ENCODE data around the gene APOA5. TPM values are rescaled to one million over a fixed set of nuclear protein-coding genes. Genes with fewer than 3 reads are reported as not detected.

Gene APOA5
- total and polyA plus RNA-seq, 9 of the 15 experiments (the other 6 are each of a cell fraction or from before 2014, with no cell fraction given) = not detected

- peaks cover 7% of the 10 kb centered on the region for H3K79me2 ChIP-seq (ENCODE audit: control insufficient read depth, insufficient read depth, low read length)
- H3K9me3 ChIP-seq (replicated peaks; ENCODE audit: control insufficient read depth, insufficient read depth, low read depth, low read length) = no peaks in the 10 kb centered on the region
- 10% methylated on average over 7 of the region's 7 CpGs for WGBS (ENCODE audit: insufficient coverage, low coverage, missing lambda C conversion rate)
- H3K36me3 ChIP-seq (ENCODE audit: control insufficient read depth, insufficient read depth, low read length) = peaks cover 57% of the 10 kb centered on the region
- ChIA-PET POLR2A (interaction anchor here (0.7 to 2.5 kb wide), 4 partner anchors 10 to 83 kb away, joined by 3 to 15 read pairs (median 3); partner anchors contain the start of gene ZPR1), CTCF (ENCODE audit: low intra/inter-chr PET ratio) (no interaction called here)
- peak; percentile 4; the same call in 1 of the 3 replicates for ATAC-seq
- no peaks in the 10 kb centered on the region for H3K27me3 ChIP-seq (ENCODE audit: control insufficient read depth in 2 of 2, insufficient read depth in 2 of 2, low read length in 2 of 2)
- H3K4me3 ChIP-seq = no peak overlapping the region
- H3K4me2 ChIP-seq (ENCODE audit: insufficient read depth, low read length) = no peak overlapping the region; the same call in 1 of the 2 replicates
- BruUV-seq (replicated peaks) = no TSS peak
- peaks cover 6% of the 10 kb centered on the region for H3K9me1 ChIP-seq (ENCODE audit: control insufficient read depth, insufficient read depth, low read length)
- H3K9ac ChIP-seq (ENCODE audit: insufficient read depth in 1 of 2, low read depth in 2 of 2, low read length in 2 of 2) = no peak overlapping the region
- peaks cover 9 to 34% of the 10 kb centered on the region in 2 experiments; a peak in 4 of 5 replicates for H3K4me1 ChIP-seq (replicated peaks in 1 of 2; ENCODE audit: control insufficient read depth in 2 of 2, insufficient read depth in 2 of 2, low read length in 2 of 2)
- peaks cover 5% of the 10 kb centered on the region; the same call in 1 of the 2 replicates for H4K20me1 ChIP-seq (replicated peaks; ENCODE audit: control insufficient read depth, insufficient read depth, low read length)
- peak overlapping the region; percentile 31; the same call in 1 of the 3 replicates for H3K27ac ChIP-seq (ENCODE audit: extremely low read depth, low read depth, low read length)
- DNase-seq (ENCODE audit: extremely low read depth in 1 of 4, low spot score in 3 of 4) = peak in 2 of 4 experiments; percentile 50 to 58
- in situ Hi-C loops (cut with MboI) (no loop called here), intact Hi-C loops (cut with micrococcal nuclease) (no loop called here)
- peak; percentile 6 for FAIRE-seq
- no peak overlapping the region for H2AFZ ChIP-seq (ENCODE audit: low read depth, low read length)
- TF ChIP-seq CHD7 (IDR thresholded peaks at IDR 0.05; ENCODE audit: low read depth, low read length) = no peak
- no peak for TF ChIP-seq LEF1 (IDR thresholded peaks at IDR 0.05)
- TF ChIP-seq HNRNPL (IDR thresholded peaks at IDR 0.05; ENCODE audit: low read depth, low read length) = no peak
- TF ChIP-seq FOS (IDR thresholded peaks at IDR 0.05; ENCODE audit: extremely low read depth, insufficient read length) = no peak
- TF ChIP-seq E4F1 (CRISPR knock-in tag; IDR thresholded peaks at IDR 0.05; ENCODE audit: borderline replicate concordance) = no peak
Observed at GRCh38 chr11:116777056-116777455, 14.6 kb downstream of the APOA5 start.

All from K562 (cell line).